CD4-positive, alpha-beta T cell treated with Interleukin-6 at 100 ng/mL for 8 hours (primary cell): Measurements from ENCODE around the gene MYB.
A peak's percentile ranks its signal among the peaks of the same experiment; 100 is the strongest.

Experiments
- DNase-seq: peaks from one replicate; pipeline ENCODE4 v3.0.0-alpha.2; 2020; ENCODE audit warnings: mixed read lengths, low spot score

The MYB gene

GRCh38 chr6:135188718-135189117 lies 7.6 kb downstream of the MYB start:
- no peak for DNase-seq

DNA sequence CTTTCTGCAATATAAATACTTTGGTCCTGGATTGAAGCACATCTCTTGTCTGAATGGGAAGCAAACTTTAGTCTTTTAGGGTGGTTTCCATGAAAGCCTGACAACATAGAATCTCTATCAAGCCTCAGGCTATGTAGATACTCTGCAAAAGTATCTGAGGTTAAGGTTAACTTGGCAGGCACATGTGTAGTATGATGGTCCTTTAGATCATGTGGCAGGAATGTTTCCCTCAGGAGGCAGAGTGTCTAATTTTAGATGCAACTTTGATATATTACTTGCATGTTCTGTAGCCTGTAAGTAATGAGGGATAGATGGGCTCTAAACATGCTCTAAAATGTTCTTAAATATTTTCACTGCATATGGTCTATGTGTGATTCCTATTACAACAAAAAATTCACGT lies 8.2 kb downstream of the MYB start:
- DNase-seq, result no peak

- DNase-seq, result no peak
These were observed 10.6 kb downstream of the MYB start for GRCh38 chr6:135191508-135192255.

DNA sequence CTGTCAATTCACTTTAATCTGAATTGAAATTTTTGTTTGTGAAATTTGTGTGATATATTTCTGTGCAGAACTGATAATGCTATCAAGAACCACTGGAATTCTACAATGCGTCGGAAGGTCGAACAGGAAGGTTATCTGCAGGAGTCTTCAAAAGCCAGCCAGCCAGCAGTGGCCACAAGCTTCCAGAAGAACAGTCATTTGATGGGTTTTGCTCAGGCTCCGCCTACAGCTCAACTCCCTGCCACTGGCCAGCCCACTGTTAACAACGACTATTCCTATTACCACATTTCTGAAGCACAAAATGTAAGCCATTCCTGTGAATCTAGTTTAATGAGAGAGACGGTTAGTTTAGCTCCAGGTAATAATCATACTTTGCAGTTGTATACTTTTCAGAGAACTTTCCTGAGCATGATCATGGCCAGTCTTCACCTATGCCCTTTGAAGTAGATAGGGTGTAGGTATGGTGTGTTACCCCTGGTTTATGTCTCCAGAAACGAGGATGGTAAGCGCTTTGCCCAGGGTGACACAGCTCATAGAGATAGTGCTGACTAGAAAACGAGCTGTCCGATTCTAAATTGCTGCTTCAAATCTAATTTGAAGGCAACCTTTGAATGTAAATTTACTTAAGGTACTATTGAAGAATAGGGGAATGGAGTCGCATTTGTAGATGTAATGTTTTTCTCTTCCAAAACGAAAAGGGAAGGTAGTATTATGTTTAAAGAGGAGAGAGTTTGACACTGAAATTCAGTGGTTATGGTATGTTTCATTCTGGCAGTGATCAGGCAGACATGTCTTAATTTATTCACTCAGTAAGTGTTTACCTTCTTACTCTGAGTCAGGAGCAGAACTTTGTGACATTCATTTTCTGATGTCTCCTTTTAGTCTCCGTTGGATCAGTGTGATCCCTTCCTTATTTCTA lies 11.4 kb downstream of the MYB start:
- DNase-seq, result no peak

DNA sequence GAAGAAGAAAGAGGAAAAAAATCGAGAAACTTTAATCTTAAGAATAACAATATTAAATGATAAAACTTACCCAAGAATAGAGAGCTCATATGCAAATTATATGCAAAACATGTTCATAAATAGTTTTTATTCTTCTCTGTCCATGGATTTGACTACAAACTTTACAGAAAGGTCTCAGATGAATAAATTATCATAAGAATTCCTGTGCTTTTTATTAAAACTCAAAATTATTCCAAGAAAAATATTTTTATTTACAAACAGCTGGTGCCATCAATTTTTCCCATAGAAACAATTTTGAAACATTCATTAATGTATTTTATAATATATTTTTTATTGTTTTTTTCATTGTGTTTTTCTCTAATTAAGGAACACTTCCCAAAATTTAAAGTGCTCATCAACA lies 12.1 kb downstream of the MYB start:
- DNase-seq, result no peak

DNA sequence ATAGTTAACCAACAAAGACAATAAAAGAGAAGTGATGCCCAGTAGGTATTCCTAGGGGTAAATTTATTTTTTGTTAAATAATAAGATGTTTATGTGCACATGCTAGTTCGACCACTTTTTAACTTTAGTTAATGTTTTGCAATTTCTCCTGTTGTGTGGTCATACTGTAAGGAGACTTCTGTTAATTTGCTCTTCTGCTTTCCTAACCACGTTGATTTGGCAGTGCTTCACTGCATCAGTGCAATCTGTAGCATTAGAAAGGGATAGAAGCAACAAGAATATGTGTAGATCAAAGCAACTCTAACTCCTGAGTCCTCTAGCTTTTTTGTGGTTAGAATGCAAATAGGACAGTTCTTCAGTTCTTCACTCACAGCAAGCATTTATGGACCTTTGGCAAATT lies 13.9 kb downstream of the MYB start:
- DNase-seq, result no peak

DNA sequence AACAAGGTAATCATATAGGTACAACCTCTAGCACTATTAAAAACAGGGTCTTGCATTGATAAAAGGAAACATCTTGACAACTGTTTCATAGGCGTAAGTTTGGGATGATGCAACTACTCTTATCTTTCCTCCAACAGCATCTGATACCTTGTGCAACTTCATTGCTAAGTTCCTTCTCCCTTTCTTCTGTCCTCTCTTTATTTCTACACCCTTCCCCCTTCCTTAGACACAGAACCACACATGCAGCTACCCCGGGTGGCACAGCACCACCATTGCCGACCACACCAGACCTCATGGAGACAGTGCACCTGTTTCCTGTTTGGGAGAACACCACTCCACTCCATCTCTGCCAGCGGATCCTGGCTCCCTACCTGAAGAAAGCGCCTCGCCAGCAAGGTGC lies 14.4 kb downstream of the MYB start:
- no peak for DNase-seq

- no peak for DNase-seq
These were observed 15.8 kb downstream of the MYB start for GRCh38 chr6:135196739-135197510.

- no peak for DNase-seq
These were observed 21.7 kb downstream of the MYB start for GRCh38 chr6:135202836-135203235.

GRCh38 chr6:135204951-135205350 lies 23.8 kb downstream of the MYB start:
- DNase-seq, result no peak

- DNase-seq, result peak; percentile 22
These were observed 28.7 kb downstream of the MYB start for GRCh38 chr6:135209803-135210202.

- DNase-seq, result no peak
These were observed 29.7 kb downstream of the MYB start for GRCh38 chr6:135210632-135211305.

GRCh38 chr6:135211306-135211702 lies 30.2 kb downstream of the MYB start:
- DNase-seq, result no peak

GRCh38 chr6:135212020-135212806 lies 31.1 kb downstream of the MYB start:
- DNase-seq, result no peak

DNA sequence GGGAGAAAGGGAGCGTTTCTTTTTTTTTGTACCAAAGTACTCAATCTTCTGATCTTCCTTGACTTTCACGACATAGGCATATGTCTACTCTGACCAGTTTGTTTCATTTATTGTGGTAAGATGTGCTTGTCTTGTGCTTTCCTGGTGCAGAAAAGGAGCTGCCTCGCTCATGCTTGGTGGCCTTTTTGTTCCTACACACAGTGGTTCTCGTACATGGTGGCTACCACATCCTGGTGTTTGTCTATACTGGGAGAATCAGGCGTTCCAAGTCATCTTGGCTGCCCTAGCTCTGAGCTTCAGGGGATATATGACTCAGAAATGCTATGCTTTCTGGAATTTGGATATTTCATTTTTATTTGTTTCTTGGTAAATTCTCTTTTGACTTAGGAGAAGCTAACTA lies 31.8 kb downstream of the MYB start:
- DNase-seq, result peak; percentile 14

GRCh38 chr6:135213616-135214015 lies 32.5 kb downstream of the MYB start:
- DNase-seq, result no peak

- no peak for DNase-seq
These were observed 34.1 kb downstream of the MYB start for GRCh38 chr6:135215160-135215559.

- no peak for DNase-seq
These were observed 34.5 kb downstream of the MYB start for GRCh38 chr6:135215563-135215962.

GRCh38 chr6:135217663-135218062 lies 36.6 kb downstream of the MYB start:
- no peak for DNase-seq

DNA sequence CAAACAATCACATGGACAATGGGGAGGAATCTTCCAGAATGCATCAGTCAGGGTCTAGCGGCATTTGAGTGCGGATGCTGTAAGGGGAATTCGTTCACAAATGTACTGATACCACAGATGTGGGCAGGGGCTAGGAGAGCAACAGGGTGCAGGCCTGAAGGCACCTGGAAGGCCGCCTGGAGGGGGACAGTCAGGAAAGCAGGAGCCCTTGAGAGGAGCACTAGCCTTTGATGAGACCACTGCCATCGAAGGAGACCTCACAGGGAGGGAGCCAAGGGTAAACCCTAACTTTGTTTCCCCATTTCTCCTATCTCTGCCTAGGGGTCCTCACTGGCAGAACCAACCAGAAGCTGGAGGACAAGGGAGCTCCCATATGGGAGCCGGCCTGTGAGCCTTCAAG lies 38.2 kb downstream of the MYB start:
- DNase-seq, result no peak

DNA sequence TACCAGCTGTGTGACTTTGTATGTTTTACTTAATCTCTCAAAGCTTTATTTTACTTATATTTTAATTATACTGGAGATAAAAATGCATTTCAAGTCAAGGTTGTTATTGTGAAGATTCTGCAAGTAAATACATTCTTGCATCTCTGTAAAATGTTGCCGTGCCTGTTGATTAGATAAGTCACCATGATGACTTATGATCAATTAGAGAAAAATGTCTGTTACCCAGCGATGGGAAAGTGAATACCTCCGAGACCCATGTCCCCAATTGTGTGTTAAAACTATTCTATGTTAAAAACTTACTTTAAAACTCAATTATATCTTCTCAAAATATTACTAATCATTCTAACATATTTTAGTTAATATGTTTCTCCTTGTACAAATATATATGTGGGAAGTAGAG lies 39.9 kb downstream of the MYB start:
- no peak for DNase-seq
